HG02623 (cell line): ENCODE results near the gene TBCC.
A peak's percentile ranks its signal among the peaks of the same experiment; 100 is the strongest.

Experiments used
- ATAC-seq: cut with Tn5 transposase; IDR thresholded peaks from one replicate; pipeline ENCODE4 v1.9.1; 2021; ENCODE audit warnings: moderate library complexity; ENCODE audit not compliant: unreplicated experiment

The TBCC gene

GRCh38 chr6:42774201-42774600 is 28.3 kb upstream of the TBCC start:
- no peak for ATAC-seq

GRCh38 chr6:42771741-42772100 is 25.8 kb upstream of the TBCC start:
- peak; percentile 17 for ATAC-seq

GRCh38 chr6:42769836-42770235 is 23.9 kb upstream of the TBCC start:
- ATAC-seq, result no peak

- no peak for ATAC-seq
Measured at GRCh38 chr6:42769051-42769450, 23.1 kb upstream of the TBCC start.

- no peak for ATAC-seq
Measured at GRCh38 chr6:42766163-42766670, 20.3 kb upstream of the TBCC start.

- no peak for ATAC-seq
Measured at GRCh38 chr6:42764911-42765648, 19.2 kb upstream of the TBCC start.

- no peak for ATAC-seq
Measured at GRCh38 chr6:42762950-42763349, 17.0 kb upstream of the TBCC start.

GRCh38 chr6:42762426-42762859 is 16.5 kb upstream of the TBCC start:
- no peak for ATAC-seq

GRCh38 chr6:42761287-42762067 is 15.6 kb upstream of the TBCC start:
- no peak for ATAC-seq

GRCh38 chr6:42758756-42759430 is 13.0 kb upstream of the TBCC start:
- no peak for ATAC-seq

- no peak for ATAC-seq
Measured at GRCh38 chr6:42756722-42757121, 10.8 kb upstream of the TBCC start.

- no peak for ATAC-seq
Measured at GRCh38 chr6:42754759-42755158, 8.9 kb upstream of the TBCC start.

GRCh38 chr6:42751055-42751454 is 5.2 kb upstream of the TBCC start:
- no peak for ATAC-seq

GRCh38 chr6:42748203-42748898 is 2.4 kb upstream of the TBCC start:
- no peak for ATAC-seq

- peak; percentile 55 for ATAC-seq
Measured at GRCh38 chr6:42746463-42747391, 824 bp upstream of the TBCC start.

GRCh38 chr6:42745083-42745639 is 742 bp downstream of the TBCC start:
- ATAC-seq, result no peak

GRCh38 chr6:42744351-42744893 is 1.5 kb downstream of the TBCC start:
- no peak for ATAC-seq

GRCh38 chr6:42742116-42742894 is 3.6 kb downstream of the TBCC start:
- ATAC-seq, result no peak

- no peak for ATAC-seq
Measured at GRCh38 chr6:42740725-42741124, 5.2 kb downstream of the TBCC start.
